ENCODE results near the gene SFXN3.

Gene SFXN3

GRCh38 chr10:101041252-101041761 is 10.3 kb downstream of the SFXN3 start:
- ATAC-seq (replicated peaks) (peak; percentile 88), DNase-seq (peak; percentile 71 to 78 (median 77))
- Mint-ChIP-seq H3K27ac (no peak overlapping the region), H3K4me3 (no peak overlapping the region), H3K9me3 (no peaks in the 10 kb centered on the region), H3K36me3 (ENCODE audit: insufficient read depth) (peaks cover 29% of the 10 kb centered on the region), H3K27me3 (peaks cover 0 to 2% of the 10 kb centered on the region in 2 donors), H3K4me1 (ENCODE audit: low read depth in 2 of 2) (peaks cover 23% of the 10 kb centered on the region in 2 donors)

- no peaks in the 10 kb centered on the region for H3K9me3 Mint-ChIP-seq
- DNase-seq = no peak
- peak overlapping the region; percentile 92 to 98 for H3K27ac Mint-ChIP-seq
- peaks cover 5 to 10% of the 10 kb centered on the region in 2 donors for H3K27me3 Mint-ChIP-seq
- H3K36me3 Mint-ChIP-seq (ENCODE audit: insufficient read depth) = peaks cover 25% of the 10 kb centered on the region
- H3K4me1 Mint-ChIP-seq (ENCODE audit: low read depth in 2 of 2) = peaks cover 23% of the 10 kb centered on the region in 2 donors
- no peak for ATAC-seq (replicated peaks)
- H3K4me3 Mint-ChIP-seq = peak overlapping the region; percentile 98 to 99
Measured at GRCh38 chr10:101042118-101042517, 11.1 kb downstream of the SFXN3 start.

GRCh38 chr10:101042667-101043362 is 11.8 kb downstream of the SFXN3 start:
- Mint-ChIP-seq H3K36me3 (ENCODE audit: insufficient read depth) (peaks cover 21% of the 10 kb centered on the region), H3K4me1 (ENCODE audit: low read depth in 2 of 2) (peaks cover 23% of the 10 kb centered on the region in 2 donors), H3K27me3 (peaks cover 10 to 17% of the 10 kb centered on the region in 2 donors), H3K9me3 (no peaks in the 10 kb centered on the region), H3K27ac (peak overlapping the region; percentile 92 to 98), H3K4me3 (peak overlapping the region; percentile 98 to 99)
- ATAC-seq (replicated peaks) (peak; percentile 80), DNase-seq (peak; percentile 61 to 69 (median 68))

GRCh38 chr10:101043363-101043707 is 12.3 kb downstream of the SFXN3 start:
- peaks cover 15 to 22% of the 10 kb centered on the region in 2 donors for H3K27me3 Mint-ChIP-seq
- H3K4me1 Mint-ChIP-seq (ENCODE audit: low read depth in 2 of 2) = peaks cover 23 to 24% of the 10 kb centered on the region in 2 donors
- no peaks in the 10 kb centered on the region for H3K9me3 Mint-ChIP-seq
- ATAC-seq (replicated peaks) (no peak), DNase-seq (no peak)
- peaks cover 16% of the 10 kb centered on the region for H3K36me3 Mint-ChIP-seq (ENCODE audit: insufficient read depth)
- peak overlapping the region; percentile 92 to 98 for H3K27ac Mint-ChIP-seq
- H3K4me3 Mint-ChIP-seq = peak overlapping the region; percentile 98 to 99

GRCh38 chr10:101044117-101044516 is 13.1 kb downstream of the SFXN3 start:
- no peak for DNase-seq
- Mint-ChIP-seq H3K9me3 (no peaks in the 10 kb centered on the region), H3K27ac (no peak overlapping the region), H3K36me3 (ENCODE audit: insufficient read depth) (peaks cover 12% of the 10 kb centered on the region), H3K4me3 (no peak overlapping the region), H3K27me3 (peaks cover 23 to 30% of the 10 kb centered on the region in 2 donors), H3K4me1 (ENCODE audit: low read depth in 2 of 2) (peaks cover 24 to 28% of the 10 kb centered on the region in 2 donors)
- ATAC-seq (replicated peaks) = no peak

GRCh38 chr10:101046332-101047238 is 15.6 kb downstream of the SFXN3 start:
- H3K9me3 Mint-ChIP-seq = no peaks in the 10 kb centered on the region
- ATAC-seq (replicated peaks) (no peak), DNase-seq (no peak)
- H3K27me3 Mint-ChIP-seq = peaks cover 42 to 55% of the 10 kb centered on the region in 2 donors
- H3K4me3 Mint-ChIP-seq = no peak overlapping the region
- no peak overlapping the region for H3K27ac Mint-ChIP-seq
- H3K4me1 Mint-ChIP-seq (ENCODE audit: low read depth in 2 of 2) = peaks cover 28 to 36% of the 10 kb centered on the region in 2 donors
- peaks cover 10% of the 10 kb centered on the region for H3K36me3 Mint-ChIP-seq (ENCODE audit: insufficient read depth)

GRCh38 chr10:101047268-101047667 is 16.2 kb downstream of the SFXN3 start:
- Mint-ChIP-seq H3K36me3 (ENCODE audit: insufficient read depth) (peaks cover 10% of the 10 kb centered on the region), H3K27me3 (peaks cover 42 to 55% of the 10 kb centered on the region in 2 donors), H3K4me3 (no peak overlapping the region), H3K4me1 (ENCODE audit: low read depth in 2 of 2) (peaks cover 24 to 34% of the 10 kb centered on the region in 2 donors), H3K27ac (no peak overlapping the region), H3K9me3 (no peaks in the 10 kb centered on the region)
- DNase-seq (no peak), ATAC-seq (replicated peaks) (no peak)

- Mint-ChIP-seq H3K27ac (no peak overlapping the region), H3K27me3 (peaks cover 42 to 55% of the 10 kb centered on the region in 2 donors), H3K4me3 (no peak overlapping the region), H3K4me1 (ENCODE audit: low read depth in 2 of 2) (peaks cover 15 to 24% of the 10 kb centered on the region in 2 donors), H3K9me3 (no peaks in the 10 kb centered on the region), H3K36me3 (ENCODE audit: insufficient read depth) (peaks cover 5% of the 10 kb centered on the region)
- ATAC-seq (replicated peaks) = no peak
- no peak for DNase-seq
Measured at GRCh38 chr10:101047961-101048892, 17.2 kb downstream of the SFXN3 start.

- DNase-seq (peak; percentile 76 to 85 (median 84)), ATAC-seq (replicated peaks) (peak; percentile 93)
- Mint-ChIP-seq H3K4me3 (peak overlapping the region; percentile 22 to 70), H3K4me1 (ENCODE audit: low read depth in 2 of 2) (peaks cover 11 to 20% of the 10 kb centered on the region in 2 donors), H3K36me3 (ENCODE audit: insufficient read depth) (peaks cover 5% of the 10 kb centered on the region), H3K9me3 (no peaks in the 10 kb centered on the region), H3K27ac (peak overlapping the region in 1 of 2 donors; percentile 75), H3K27me3 (peaks cover 42 to 55% of the 10 kb centered on the region in 2 donors)
Measured at GRCh38 chr10:101050208-101051069, 19.4 kb downstream of the SFXN3 start.

- DNase-seq (no peak), ATAC-seq (replicated peaks) (no peak)
- Mint-ChIP-seq H3K4me1 (ENCODE audit: low read depth in 2 of 2) (peaks cover 11 to 20% of the 10 kb centered on the region in 2 donors), H3K27me3 (peaks cover 35 to 43% of the 10 kb centered on the region in 2 donors), H3K27ac (no peak overlapping the region), H3K9me3 (no peaks in the 10 kb centered on the region), H3K4me3 (no peak overlapping the region), H3K36me3 (ENCODE audit: insufficient read depth) (peaks cover 5% of the 10 kb centered on the region)
Measured at GRCh38 chr10:101052285-101052684, 21.3 kb downstream of the SFXN3 start.

GRCh38 chr10:101053516-101053915 is 22.5 kb downstream of the SFXN3 start:
- DNase-seq (no peak), ATAC-seq (replicated peaks) (no peak)
- peaks cover 5% of the 10 kb centered on the region for H3K36me3 Mint-ChIP-seq (ENCODE audit: insufficient read depth)

GRCh38 chr10:101054351-101054750 is 23.3 kb downstream of the SFXN3 start:
- no peak for DNase-seq
- no peak overlapping the region for H3K27ac Mint-ChIP-seq
- H3K36me3 Mint-ChIP-seq (ENCODE audit: insufficient read depth) = peaks cover 2% of the 10 kb centered on the region
- no peak for ATAC-seq (replicated peaks)
- peaks cover 17 to 22% of the 10 kb centered on the region in 2 donors for H3K27me3 Mint-ChIP-seq
- H3K4me3 Mint-ChIP-seq = no peak overlapping the region
- no peaks in the 10 kb centered on the region for H3K9me3 Mint-ChIP-seq
- H3K4me1 Mint-ChIP-seq (ENCODE audit: low read depth in 2 of 2) = peaks cover 10 to 15% of the 10 kb centered on the region in 2 donors

More at GRCh38 chr10:101053516-101053915, 22.5 kb downstream of the SFXN3 start:
- H3K9me3 Mint-ChIP-seq = no peaks in the 10 kb centered on the region
- H3K4me1 Mint-ChIP-seq (ENCODE audit: low read depth in 2 of 2) = peaks cover 9 to 20% of the 10 kb centered on the region in 2 donors
- H3K4me3 Mint-ChIP-seq = no peak overlapping the region
- peaks cover 25 to 31% of the 10 kb centered on the region in 2 donors for H3K27me3 Mint-ChIP-seq
- H3K27ac Mint-ChIP-seq = no peak overlapping the region
